Measurements from ENCODE around the gene HCST.
"Not testable (repeated sequence)": the region's sequence is repeated elsewhere in the genome, so short reads cannot be mapped to it uniquely, and the experiment has no call there.

Gene HCST

GRCh38 chr19:35882114-35882832, 20.1 kb upstream of the HCST start:
- peak; percentile 75 for DNase-seq

GRCh38 chr19:35883882-35884281, 18.4 kb upstream of the HCST start:
- no peak for DNase-seq

GRCh38 chr19:35885225-35885738, 17.0 kb upstream of the HCST start:
- DNase-seq, result no peak

DNA sequence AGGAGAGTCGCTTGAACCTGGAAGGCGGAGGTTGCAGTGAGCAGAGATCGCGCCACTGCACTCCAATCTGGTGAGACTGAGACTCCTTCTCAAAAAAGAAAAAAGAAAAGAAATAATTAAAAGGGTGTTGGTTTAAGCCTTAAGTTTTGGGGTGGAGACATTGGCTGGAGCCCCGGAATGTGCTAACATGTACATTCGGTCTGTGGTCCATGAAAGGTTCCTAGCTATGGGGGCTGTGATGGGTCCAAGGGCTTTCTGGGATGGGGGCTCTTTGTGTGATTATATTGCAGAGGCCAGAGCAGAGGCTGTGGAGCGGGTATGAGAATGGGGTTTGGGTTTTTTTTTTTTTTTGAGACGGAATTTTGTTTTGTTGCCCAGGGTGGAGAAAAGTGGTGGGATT, 16.4 kb upstream of the HCST start:
- no peak for DNase-seq

DNA sequence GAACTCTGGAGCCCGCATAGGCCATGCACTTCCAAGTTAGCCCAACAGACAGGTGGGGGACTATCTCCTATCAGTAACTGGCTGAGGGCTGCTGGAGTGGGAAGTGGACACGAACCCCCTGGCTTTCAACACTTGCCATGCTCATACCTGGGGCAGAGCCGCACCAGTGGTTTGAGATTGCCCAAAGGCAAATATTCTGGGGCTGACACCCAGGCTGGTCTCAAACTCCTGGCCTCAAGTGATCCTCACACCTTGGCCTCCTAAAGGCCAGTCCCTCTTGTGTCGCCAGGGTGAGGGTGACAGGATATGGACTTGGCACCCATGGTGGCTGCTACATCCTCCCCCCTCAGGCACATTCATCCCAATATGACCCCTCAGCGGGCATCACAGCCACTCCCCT, 15.1 kb upstream of the HCST start:
- DNase-seq, result no peak

- no peak for DNase-seq
These were observed 13.9 kb upstream of the HCST start for GRCh38 chr19:35888398-35888797.

DNA sequence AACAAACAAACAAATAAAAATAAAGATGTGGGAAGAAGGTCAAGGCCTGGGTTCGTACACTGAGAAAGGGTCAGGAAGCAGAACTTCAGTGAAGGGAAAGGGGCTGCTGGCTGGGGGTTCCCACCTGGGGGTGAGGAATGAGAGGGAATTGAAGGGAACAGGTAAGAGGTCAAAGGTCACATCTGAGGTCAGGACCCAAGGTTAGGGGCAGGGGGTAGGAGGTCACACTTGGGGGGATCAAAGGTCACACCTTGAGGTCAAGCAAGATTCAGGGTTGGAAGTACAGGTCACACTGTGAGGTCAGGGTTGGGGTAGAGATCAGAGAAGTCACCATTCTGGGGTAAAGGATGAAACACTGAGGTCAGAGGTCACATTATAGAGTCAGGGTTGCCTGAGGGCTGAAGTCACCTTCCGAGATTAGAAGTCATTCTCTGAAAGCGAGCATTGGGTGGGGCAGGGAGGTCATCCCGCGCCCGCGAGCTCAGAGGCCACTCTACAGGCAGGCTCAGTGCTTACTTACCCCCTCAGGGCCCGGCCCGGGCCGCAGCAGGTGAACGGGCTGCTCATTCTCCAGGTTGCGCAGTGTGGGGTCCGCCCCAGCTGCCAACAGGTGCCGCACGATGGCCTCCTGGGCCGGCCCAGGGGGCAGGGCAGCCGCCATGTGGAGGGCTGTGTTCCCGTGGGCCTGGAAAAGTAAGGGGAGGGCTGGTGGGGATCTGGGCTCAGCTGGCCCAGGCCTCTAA, 12.8 kb upstream of the HCST start:
- DNase-seq, result no peak

- DNase-seq, result no peak
These were observed 12.1 kb upstream of the HCST start for GRCh38 chr19:35890113-35890650.

GRCh38 chr19:35891819-35892218, 10.5 kb upstream of the HCST start:
- DNase-seq, result not testable (repeated sequence)

GRCh38 chr19:35894342-35894741, 8.0 kb upstream of the HCST start:
- DNase-seq, result no peak

- DNase-seq, result no peak
These were observed 6.3 kb upstream of the HCST start for GRCh38 chr19:35895911-35896642.

- no peak for DNase-seq
These were observed 5.7 kb upstream of the HCST start for GRCh38 chr19:35896643-35897040.

- DNase-seq, result no peak
These were observed 4.5 kb upstream of the HCST start for GRCh38 chr19:35897706-35898451.

DNA sequence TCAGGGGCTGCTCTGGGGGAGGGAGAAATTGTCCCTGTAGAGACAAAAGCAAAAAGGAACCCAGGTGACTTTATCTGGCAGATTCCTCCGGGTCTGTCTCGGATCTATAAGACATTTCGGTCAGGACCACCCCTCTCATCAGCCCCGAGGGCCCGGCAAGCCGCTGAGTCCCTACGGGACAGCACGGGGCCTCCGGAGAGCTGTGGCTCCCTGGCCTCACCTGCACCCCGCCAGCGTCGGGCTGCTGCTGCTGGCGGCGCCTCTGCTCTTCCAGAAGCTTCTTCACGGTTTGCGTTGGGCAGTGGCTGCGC, 3.9 kb upstream of the HCST start:
- no peak for DNase-seq

DNA sequence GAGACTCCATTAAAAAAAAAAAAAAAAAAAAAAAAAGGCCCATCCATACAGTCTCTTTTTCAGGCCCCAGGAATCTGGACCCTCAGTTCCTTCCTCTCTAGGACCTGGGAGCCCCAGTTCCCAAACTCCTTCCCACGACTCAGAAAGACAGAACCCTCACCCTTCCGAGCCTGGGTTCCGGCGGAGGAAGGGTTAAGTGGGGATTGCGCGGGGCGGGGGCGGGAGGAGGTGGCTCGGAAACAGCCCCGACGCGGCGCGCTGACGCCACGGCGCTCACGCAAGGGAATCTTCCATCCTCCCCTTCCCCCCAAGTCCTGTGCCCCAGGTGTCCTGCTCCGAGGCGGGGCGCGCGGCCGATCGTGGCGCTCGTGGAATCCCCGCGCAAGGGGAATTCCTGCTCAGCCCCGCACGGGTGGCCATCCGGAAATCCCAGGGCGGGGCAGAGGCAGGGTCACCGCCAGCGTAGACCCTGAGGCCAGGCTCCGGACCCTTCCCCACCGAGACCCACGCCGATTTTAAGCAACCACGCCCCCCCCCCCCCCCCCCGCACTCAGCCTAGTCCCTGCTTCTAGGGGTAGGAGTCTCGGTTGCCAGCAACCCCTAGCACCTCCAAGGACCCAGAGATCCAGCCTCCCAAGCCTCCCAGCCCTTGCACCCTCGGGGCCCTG, 2.6 kb upstream of the HCST start:
- peak; percentile 80 for DNase-seq

DNA sequence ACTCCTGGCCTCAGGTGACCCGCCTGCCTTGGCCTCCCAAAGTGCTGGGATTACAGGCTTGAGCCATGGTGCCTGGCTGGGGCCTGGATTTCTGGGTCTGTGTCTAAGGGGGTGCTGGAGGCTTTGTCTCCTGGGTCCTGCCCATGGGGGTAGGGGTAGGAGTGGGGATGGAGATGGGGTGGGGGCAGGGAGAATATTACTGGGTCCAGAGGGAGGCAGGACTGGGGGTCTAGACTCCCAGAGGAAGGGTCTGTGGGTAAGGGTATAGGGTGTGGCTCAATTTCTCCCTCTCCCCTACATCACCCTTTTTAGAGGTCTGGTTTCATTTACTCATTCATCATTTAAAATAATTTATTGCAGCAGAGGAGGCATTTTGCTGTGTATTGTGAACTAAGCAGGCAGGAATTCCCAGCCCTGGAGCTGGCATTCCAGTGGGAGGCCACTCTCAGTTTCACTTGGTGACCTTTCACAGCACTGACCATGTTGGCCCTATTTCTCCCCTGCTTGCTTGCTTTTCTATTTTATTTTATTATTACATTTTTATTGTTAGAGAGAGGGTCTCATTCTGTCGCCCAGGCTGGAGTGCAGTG, 1.2 kb upstream of the HCST start:
- DNase-seq, result peak; percentile 63

DNA sequence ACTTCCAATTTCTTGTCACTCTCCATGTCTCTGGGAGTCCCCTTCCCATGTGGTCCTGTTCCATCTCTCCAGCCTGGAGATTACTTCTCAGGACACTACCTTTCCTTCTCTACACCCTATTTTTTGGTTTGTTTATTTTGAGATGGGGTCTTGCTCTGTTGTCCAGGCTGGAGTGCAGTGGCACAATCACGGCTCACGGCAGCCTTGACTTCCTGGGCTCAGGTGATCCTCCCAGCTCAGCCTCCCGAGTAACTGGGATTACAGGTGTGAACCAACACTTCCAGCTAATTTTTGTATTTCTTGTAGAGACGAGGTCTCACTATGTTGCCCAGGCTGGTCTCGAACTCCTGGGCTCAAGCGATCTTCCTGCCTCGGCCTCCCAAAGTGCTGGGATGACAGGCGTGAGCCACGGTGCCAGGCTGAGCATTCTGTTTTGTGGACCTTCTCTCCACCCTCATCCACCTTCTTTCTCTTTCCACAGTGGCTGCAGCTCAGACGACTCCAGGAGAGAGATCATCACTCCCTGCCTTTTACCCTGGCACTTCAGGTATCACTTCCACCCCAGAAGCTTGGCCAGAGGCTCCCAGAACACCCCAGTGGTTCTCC, 644 bp downstream of the HCST start:
- no peak for DNase-seq

- peak; percentile 81 for DNase-seq
These were observed 1.3 kb downstream of the HCST start for GRCh38 chr19:35903550-35904179.

DNA sequence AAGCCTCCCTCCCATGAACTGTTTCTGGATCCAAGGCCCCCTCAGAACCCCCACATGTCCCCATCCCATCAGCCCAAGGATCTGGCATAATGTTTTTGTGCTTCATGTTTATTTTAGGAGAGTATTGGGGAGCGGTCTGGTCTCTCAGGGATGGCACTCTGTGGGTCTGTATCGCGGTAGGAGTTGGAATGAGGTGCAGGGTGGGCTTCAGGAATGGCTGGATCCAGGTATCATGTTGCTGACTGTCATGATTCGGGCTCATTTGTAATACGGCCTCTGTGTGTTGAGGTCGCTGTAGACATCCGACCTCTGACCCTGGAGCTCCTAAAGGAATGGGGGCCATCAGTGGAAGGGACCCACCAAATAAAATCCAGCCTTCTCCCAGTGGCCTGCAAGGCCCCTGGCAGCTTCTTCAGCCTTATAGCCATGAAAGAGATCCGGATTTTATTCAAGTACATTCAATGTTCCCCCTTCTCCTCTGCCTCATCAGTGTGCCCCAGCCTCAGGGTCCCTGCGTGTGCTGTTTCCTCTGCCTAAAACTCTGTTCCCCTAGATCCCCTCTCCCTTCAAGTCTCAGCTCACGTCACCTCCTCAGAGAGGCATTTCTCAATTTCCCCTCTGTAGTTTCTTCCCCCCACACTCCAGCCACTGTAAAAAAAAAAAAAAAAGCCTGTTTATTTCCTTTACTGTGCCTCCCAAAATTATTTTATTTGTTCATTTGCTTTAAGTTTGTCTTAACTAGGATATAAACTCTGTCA, 2.2 kb downstream of the HCST start:
- DNase-seq, result no peak

GRCh38 chr19:35905178-35905727, 2.9 kb downstream of the HCST start:
- peak; percentile 26 for DNase-seq

Data from fibroblast of skin of right biceps (primary cell).